Left lung (tissue), 10 donors: ENCODE measurements around the gene REST. TPM values are rescaled to one million over a fixed set of nuclear protein-coding genes. Genes with fewer than 3 reads are reported as not detected.
"Not testable (repeated sequence)": the region's sequence is repeated elsewhere in the genome, so short reads cannot be mapped to it uniquely, and the experiment has no call there.

Experiments
- ATAC-seq: fragments of 200-7000 bp; cut with Tn5 transposase; one replicate; pipeline ENCODE4 v1.9.1; 2020; ENCODE audit warnings: moderate library complexity
- DNase-seq, 4 donors: peaks; one replicate each; pipeline ENCODE4 v3.0.0-alpha.2; 2013 to 2020
- H3K27ac ChIP-seq, 2 donors: fragments of 200-600 bp; sonication (generic) in 1 of 2; one replicate each; pipeline versions ENCODE4 v1.5.0 to v1.8.0; 2020 to 2021
- H3K27me3 ChIP-seq, 2 donors: fragments of 200-600 bp; sonication (generic) in 1 of 2; one replicate each; pipeline versions ENCODE4 v1.5.0 to v1.8.0; 2020 to 2021
- H3K36me3 ChIP-seq, 2 donors: fragments of 200-600 bp; sonication (generic) in 1 of 2; one replicate each; pipeline versions ENCODE4 v1.5.0 to v1.8.0; 2020 to 2021
- H3K4me1 ChIP-seq, 2 donors: fragments of 200-600 bp; one replicate each; pipeline ENCODE4 v1.8.0; 2021
- H3K4me3 ChIP-seq, 2 donors: fragments of 200-600 bp; sonication (generic) in 1 of 2; one replicate each; pipeline versions ENCODE4 v1.5.0 to v1.8.0; 2020 to 2021; ENCODE audit warnings: mild to moderate bottlenecking in 1 of 2
- H3K9me3 ChIP-seq, 2 donors: fragments of 200-600 bp; sonication (generic) in 1 of 2; one replicate each; pipeline versions ENCODE4 v1.5.0 to v1.8.0; 2020 to 2021
- intact Hi-C, 2 donors: fragments of 100-400 bp; cut with DNase I; formaldehyde crosslinking; loops; one replicate each; pipeline versions ENCODE4 v1.11.2 to v1.14.2; 2022
- polyA plus RNA-seq, 6 donors: library from polyadenylated mRNA; unstranded; fragments of 120-200 nt; gene quantifications; one replicate each; pipeline ENCODE4 v1.2.1, GENCODE V29; 2013; ENCODE audit not compliant: insufficient read length in 6 of 6
- total RNA-seq, 2 donors: library from RNA; stranded (reverse); fragmentation: NEBNext Ultra II Directional; extraction: Animal tissue kit (Norgen Biotek cat#: 25700); gene quantifications; one replicate each; pipeline ENCODE4 v1.2.1, GENCODE V29; 2021
- TF ChIP-seq, protein P1 (sequence below), 2 donors: fragments of 200-600 bp; sonication (generic) in 1 of 2; IDR thresholded peaks; one replicate each; pipeline versions ENCODE4 v1.5.0 to v1.8.0; 2021; ENCODE audit warnings: antibody characterized with exemption in 2 of 2
- donor health status: DM: no; HTN: yes; CAD: no.
- donor health status: DM: no; HTN: no; CAD: no.

Gene REST
- total and polyA plus RNA-seq, 8 donors, result 32.9 to 49.5 (median 41.9) TPM

DNA sequence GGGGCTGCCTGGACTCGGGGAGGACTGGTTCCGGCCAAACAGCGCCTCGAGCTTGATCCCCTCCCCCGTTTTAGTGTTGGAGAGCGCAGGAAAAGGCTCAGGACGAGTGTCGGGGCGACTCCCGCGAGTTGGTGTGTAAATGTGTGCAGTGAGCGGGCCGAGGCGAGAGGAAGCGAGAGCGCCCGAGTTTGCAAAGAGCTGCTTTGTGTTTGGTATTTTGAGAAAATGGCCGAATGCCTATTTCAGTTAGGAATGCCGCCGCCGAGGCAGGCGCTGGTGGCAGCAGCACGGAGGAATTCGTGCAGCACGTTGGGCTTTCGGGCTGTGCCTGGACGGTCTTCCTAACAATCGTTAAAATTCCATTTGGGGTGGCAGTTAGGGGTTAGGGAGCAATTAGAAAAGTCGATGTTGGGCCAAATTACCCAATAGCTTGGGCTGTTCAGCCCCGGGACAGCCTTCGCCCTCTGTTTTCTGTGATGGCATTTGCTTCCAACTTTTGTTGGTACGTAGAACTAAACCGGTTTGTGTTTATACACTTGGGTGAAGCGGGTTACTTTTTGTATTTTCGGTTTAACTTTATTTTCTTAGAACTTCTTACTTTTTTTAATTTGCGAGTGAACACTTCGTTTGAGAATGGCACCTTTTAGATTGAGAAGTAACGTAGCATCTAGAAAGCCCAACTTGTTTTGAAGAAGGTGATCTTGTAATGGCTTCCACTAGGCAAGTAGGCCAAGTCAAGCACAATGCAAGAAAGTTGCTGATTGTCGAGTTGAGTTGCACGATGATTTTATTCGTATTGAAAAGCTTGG lies 1.6 kb downstream of the REST start:
- peak overlapping the region; percentile 92 to 96 for H3K4me3 ChIP-seq

DNA sequence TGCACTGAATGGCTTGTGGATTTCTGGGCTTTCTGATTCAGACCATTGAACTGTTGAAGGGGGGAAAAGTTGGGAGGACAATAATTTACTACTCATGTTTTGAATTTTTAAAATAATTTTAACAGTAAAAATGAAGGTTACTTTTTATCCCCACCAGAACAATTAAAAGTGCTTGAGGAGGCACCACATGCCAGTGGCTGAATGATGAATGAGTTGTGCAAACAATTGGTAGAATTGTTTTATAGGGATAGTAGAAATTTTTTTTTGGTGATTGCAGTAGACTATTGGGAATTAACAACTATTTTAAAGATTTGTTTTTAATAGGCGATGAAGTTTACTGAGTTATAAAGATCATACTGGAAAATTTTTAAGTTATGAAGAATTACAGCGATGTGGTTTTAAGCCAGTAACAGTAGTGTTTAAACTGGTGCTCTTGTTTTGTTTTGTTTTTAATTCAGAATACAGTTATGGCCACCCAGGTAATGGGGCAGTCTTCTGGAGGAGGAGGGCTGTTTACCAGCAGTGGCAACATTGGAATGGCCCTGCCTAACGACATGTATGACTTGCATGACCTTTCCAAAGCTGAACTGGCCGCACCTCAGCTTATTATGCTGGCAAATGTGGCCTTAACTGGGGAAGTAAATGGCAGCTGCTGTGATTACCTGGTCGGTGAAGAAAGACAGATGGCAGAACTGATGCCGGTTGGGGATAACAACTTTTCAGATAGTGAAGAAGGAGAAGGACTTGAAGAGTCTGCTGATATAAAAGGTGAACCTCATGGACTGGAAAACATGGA lies 2.7 kb downstream of the REST start:
- TF ChIP-seq, protein P1, sequence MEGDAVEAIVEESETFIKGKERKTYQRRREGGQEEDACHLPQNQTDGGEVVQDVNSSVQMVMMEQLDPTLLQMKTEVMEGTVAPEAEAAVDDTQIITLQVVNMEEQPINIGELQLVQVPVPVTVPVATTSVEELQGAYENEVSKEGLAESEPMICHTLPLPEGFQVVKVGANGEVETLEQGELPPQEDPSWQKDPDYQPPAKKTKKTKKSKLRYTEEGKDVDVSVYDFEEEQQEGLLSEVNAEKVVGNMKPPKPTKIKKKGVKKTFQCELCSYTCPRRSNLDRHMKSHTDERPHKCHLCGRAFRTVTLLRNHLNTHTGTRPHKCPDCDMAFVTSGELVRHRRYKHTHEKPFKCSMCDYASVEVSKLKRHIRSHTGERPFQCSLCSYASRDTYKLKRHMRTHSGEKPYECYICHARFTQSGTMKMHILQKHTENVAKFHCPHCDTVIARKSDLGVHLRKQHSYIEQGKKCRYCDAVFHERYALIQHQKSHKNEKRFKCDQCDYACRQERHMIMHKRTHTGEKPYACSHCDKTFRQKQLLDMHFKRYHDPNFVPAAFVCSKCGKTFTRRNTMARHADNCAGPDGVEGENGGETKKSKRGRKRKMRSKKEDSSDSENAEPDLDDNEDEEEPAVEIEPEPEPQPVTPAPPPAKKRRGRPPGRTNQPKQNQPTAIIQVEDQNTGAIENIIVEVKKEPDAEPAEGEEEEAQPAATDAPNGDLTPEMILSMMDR (IDR thresholded peaks at IDR 0.05), result no peak
- no peaks in the 10 kb centered on the region for H3K9me3 ChIP-seq
- peak overlapping the region in 1 of 2 donors; percentile 92 for H3K4me3 ChIP-seq
- peaks cover 25 to 60% of the 10 kb centered on the region in 2 donors for H3K4me1 ChIP-seq
- peak overlapping the region; percentile 19 to 92 for H3K27ac ChIP-seq
- no peak for ATAC-seq
- H3K36me3 ChIP-seq, result peaks cover 0 to 11% of the 10 kb centered on the region in 2 donors
- intact Hi-C loops, result no loop called here
- DNase-seq, result no peak
- no peaks in the 10 kb centered on the region for H3K27me3 ChIP-seq

More for the DNA sequence above, 1.6 kb downstream of the REST start:
- Histone ChIP-seq H3K27ac (peak overlapping the region; percentile 92 to 94), H3K27me3 (no peaks in the 10 kb centered on the region), H3K36me3 (peaks cover 0 to 11% of the 10 kb centered on the region in 2 donors), H3K4me1 (peaks cover 23 to 57% of the 10 kb centered on the region in 2 donors), H3K9me3 (no peaks in the 10 kb centered on the region)
- DNase-seq (peak; percentile 49 to 85 (median 54)), ATAC-seq (peak; percentile 9)
- TF ChIP-seq, protein P1 (IDR thresholded peaks at IDR 0.05), result no peak
- intact Hi-C loops, result no loop called here

DNA sequence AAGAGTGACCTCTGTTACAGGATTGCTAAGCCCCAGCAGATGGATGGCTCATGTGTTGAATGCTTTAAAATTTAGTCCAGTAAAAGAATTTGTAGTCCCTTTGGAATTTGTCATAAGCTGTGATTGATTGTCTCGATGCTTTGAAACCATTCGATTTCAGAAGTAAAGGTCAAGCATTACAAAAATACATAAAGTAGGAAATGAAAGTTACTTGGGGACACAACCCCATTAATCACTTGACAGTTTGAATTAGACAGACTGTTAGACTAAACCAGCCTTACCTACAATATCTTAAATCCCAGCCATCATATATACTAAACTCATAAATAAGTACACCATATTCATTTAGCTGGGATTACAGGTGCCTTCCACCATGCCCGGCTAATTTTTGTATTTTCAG lies 6.6 kb downstream of the REST start:
- intact Hi-C loops, result no loop called here
- Histone ChIP-seq H3K36me3 (peaks cover 0 to 27% of the 10 kb centered on the region in 2 donors), H3K4me1 (peaks cover 25 to 54% of the 10 kb centered on the region in 2 donors)

DNA sequence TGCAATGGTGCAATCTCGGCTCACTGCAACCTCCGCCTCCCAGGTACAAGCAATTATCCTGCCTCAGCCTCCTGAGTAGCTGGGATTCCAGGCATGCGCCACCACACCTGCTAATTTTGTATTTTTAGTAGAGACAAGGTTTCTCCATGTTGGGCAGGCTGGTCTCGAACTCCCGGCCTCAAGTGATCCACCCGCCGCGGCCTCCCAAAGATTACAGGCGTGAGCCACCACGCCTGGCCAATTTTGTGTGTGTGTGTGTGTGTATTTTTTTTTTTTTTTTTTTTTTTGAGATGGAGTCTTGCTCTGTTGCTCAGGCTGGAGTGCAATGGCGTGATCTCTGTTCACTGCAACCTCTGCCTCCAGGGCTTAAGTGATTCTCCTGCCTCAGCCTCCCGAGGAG lies 7.3 kb downstream of the REST start:
- Histone ChIP-seq H3K4me1 (peaks cover 25 to 49% of the 10 kb centered on the region in 2 donors), H3K36me3 (peaks cover 0 to 29% of the 10 kb centered on the region in 2 donors)
- H3K4me3 ChIP-seq, H3K9me3 ChIP-seq, ATAC-seq, H3K27ac ChIP-seq, intact Hi-C loops, DNase-seq, H3K27me3 ChIP-seq: not testable (repeated sequence)

More for the DNA sequence above, 6.6 kb downstream of the REST start:
- DNase-seq (no peak), ATAC-seq (no peak)
- TF ChIP-seq, protein P1 (IDR thresholded peaks at IDR 0.05), result no peak
- Histone ChIP-seq H3K9me3 (no peaks in the 10 kb centered on the region), H3K4me3 (no peak overlapping the region), H3K27ac (no peak overlapping the region), H3K27me3 (no peaks in the 10 kb centered on the region)

DNA sequence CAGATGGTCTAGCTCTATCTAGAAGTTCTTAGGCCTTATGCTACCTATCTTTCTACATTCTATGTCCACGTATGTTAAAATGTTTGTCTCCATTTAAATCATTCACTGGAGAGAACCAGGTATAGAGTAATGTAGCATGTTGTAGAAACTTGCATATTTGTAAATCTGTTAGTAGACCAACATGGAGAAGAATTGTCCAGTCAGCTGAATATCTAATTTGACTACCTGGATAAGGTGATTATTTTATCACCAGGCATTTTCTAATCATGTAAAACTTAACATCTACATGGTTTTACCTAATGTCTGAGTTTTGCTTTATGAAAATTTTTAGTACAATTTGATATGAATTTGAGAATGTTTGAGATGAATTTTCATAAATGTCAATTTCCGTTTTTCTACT lies 19.5 kb downstream of the REST start:
- no peaks in the 10 kb centered on the region for H3K9me3 ChIP-seq
- H3K36me3 ChIP-seq, result peaks cover 0 to 76% of the 10 kb centered on the region in 2 donors
- TF ChIP-seq, protein P1 (IDR thresholded peaks at IDR 0.05), result no peak
- ATAC-seq (no peak), DNase-seq (no peak)
- no peak overlapping the region for H3K4me3 ChIP-seq
- intact Hi-C loops, result no loop called here
- no peaks in the 10 kb centered on the region for H3K27me3 ChIP-seq
- H3K27ac ChIP-seq, result no peak overlapping the region
- H3K4me1 ChIP-seq, result no peaks in the 10 kb centered on the region
